A549 (cell line): ENCODE data around the gene PCDH1.
"Not testable (repeated sequence)": the region's sequence is repeated elsewhere in the genome, so short reads cannot be mapped to it uniquely, and the experiment has no call there.

Experiments used
- CTCF ChIP-seq: fragments of >200 bp; sonication (Bioruptor Twin); formaldehyde crosslinking; IDR thresholded peaks from 3 replicates; pipeline ENCODE4 v1.5.1; 2016
- KDM1A ChIP-seq: fragments of 200-600 bp; sonication (generic); IDR thresholded peaks from 2 replicates; pipeline ENCODE4 v1.6.1; 2016; ENCODE audit warnings: low read depth, mild to moderate bottlenecking
- MAFK ChIP-seq: fragments of 450-650 bp; IDR thresholded peaks from 2 replicates; pipeline ENCODE4 v1.6.1; 2014; ENCODE audit not compliant: partially characterized antibody
- POLR2A ChIP-seq: IDR thresholded peaks from 2 replicates; pipeline ENCODE4 v1.6.1; 2012; ENCODE audit warnings: mild to moderate bottlenecking, low read length
- REST ChIP-seq: fragments of 200-600 bp; sonication (generic); IDR thresholded peaks from 2 replicates; pipeline ENCODE4 v1.6.1; 2016; ENCODE audit warnings: antibody characterized with exemption, mild to moderate bottlenecking, moderate library complexity
- SREBF2 ChIP-seq: fragments of 450-650 bp; IDR thresholded peaks from 2 replicates; pipeline ENCODE4 v1.6.1; 2014; ENCODE audit warnings: mild to moderate bottlenecking, moderate library complexity
- ZFP36 ChIP-seq: fragments of 450-650 bp; IDR thresholded peaks from 2 replicates; pipeline ENCODE4 v1.6.1; 2014; ENCODE audit warnings: borderline replicate concordance; ENCODE audit not compliant: partially characterized antibody

GRCh38 chr5:141890429-141890828, 12.2 kb upstream of the PCDH1 start:
- not testable (repeated sequence) for TF ChIP-seq ZFP36, CTCF, KDM1A, POLR2A, MAFK, REST, SREBF2
